Measurements from ENCODE around the gene PHLPP1.

Gene PHLPP1

GRCh38 chr18:62717925-62718800 lies 2.8 kb downstream of the PHLPP1 start (continued):
- TF ChIP-seq ZNF280D (tag by site-specific recombination; IDR thresholded peaks at IDR 0.05) (no peak), ZSCAN16 (tag by site-specific recombination; IDR thresholded peaks at IDR 0.05) (no peak), ZNF701 (tag by site-specific recombination; IDR thresholded peaks at IDR 0.05) (no peak), KLF10 (tag by site-specific recombination; IDR thresholded peaks at IDR 0.05) (0 out of 2 replicates have a peak, but pooled peaks have one; percentile 7), ZNF501 (tag by site-specific recombination; IDR thresholded peaks at IDR 0.05) (no peak), EGR2 (tag by site-specific recombination; IDR thresholded peaks at IDR 0.05; ENCODE audit: low read depth) (no peak), ZNF529 (tag by site-specific recombination; IDR thresholded peaks at IDR 0.05; ENCODE audit: insufficient replicate concordance) (no peak), ZNF785 (tag by site-specific recombination; IDR thresholded peaks at IDR 0.05) (no peak), PRDM4 (tag by site-specific recombination; IDR thresholded peaks at IDR 0.05) (0 out of 2 replicates have a peak, but pooled peaks have one; percentile 25), SALL2 (tag by site-specific recombination; IDR thresholded peaks at IDR 0.05; ENCODE audit: borderline replicate concordance) (no peak), REPIN1 (tag by site-specific recombination; IDR thresholded peaks at IDR 0.05; ENCODE audit: low read depth) (no peak), OSR2 (tag by site-specific recombination; IDR thresholded peaks at IDR 0.05) (peak; percentile 84), ZNF843 (tag by site-specific recombination; IDR thresholded peaks at IDR 0.05) (peak; percentile 56; the same call in 1 of the 2 replicates), ZNF138 (tag by site-specific recombination; IDR thresholded peaks at IDR 0.05; ENCODE audit: borderline replicate concordance) (no peak), GLI2 (tag by site-specific recombination; IDR thresholded peaks at IDR 0.05; ENCODE audit: borderline replicate concordance, low read depth) (no peak), ZSCAN5A (tag by site-specific recombination; IDR thresholded peaks at IDR 0.05) (no peak), FEZF1 (tag by site-specific recombination; IDR thresholded peaks at IDR 0.05) (peak; percentile 45; the same call in 1 of the 2 replicates)

- ChIA-PET POLR2A (interaction anchor here (1.4 kb wide), 1 partner anchor 22 kb away, joined by 3 read pairs; no protein-coding TSS in a partner anchor), CTCF (interaction anchor here (0.7 to 1.9 kb wide), 5 partner anchors 8 to 263 kb away, joined by 4 to 11 read pairs (median 4); no protein-coding TSS in a partner anchor)
- H3K27ac ChIP-seq (ENCODE audit: extremely low read depth, low read depth, low read length), result no peak overlapping the region
Observed at GRCh38 chr18:62720048-62720447, 4.7 kb downstream of the PHLPP1 start.

More at GRCh38 chr18:62720048-62720447, 4.7 kb downstream of the PHLPP1 start:
- H3K36me3 ChIP-seq (ENCODE audit: control insufficient read depth in 2 of 2, insufficient read depth in 1 of 2, low read length in 2 of 2), result no peaks in the 10 kb centered on the region
- no peaks in the 10 kb centered on the region for H3K9me3 ChIP-seq (ENCODE audit: control insufficient read depth, insufficient read depth, low read depth, low read length)
- H3K4me1 ChIP-seq (ENCODE audit: control insufficient read depth, insufficient read depth, low read length), result peaks cover 52% of the 10 kb centered on the region
- TF ChIP-seq PRDM10 (tag by site-specific recombination; IDR thresholded peaks at IDR 0.05) (no peak), ZNF148 (tag by site-specific recombination; IDR thresholded peaks at IDR 0.05; ENCODE audit: borderline replicate concordance) (no peak), PRDM6 (tag by site-specific recombination; IDR thresholded peaks at IDR 0.05) (peak; percentile 64)
- H3K4me3 ChIP-seq (ENCODE audit: low read depth, low read length), result no peak overlapping the region
